ENCODE results near the gene KIF5A.
A peak's percentile ranks its signal among the peaks of the same experiment; 100 is the strongest.

KIF5A gene

GRCh38 chr12:57580466-57580795 lies 30.6 kb downstream of the KIF5A start:
- TF ChIP-seq CTCF (IDR thresholded peaks at IDR 0.05; ENCODE audit: insufficient read depth, low read length, missing control alignments), result no peak
- H3K4me3 ChIP-seq (ENCODE audit: low read depth, low read length), result no peak overlapping the region
- ChIA-PET POLR2A (interaction anchor here (1.0 kb wide), 1 partner anchor 23 kb away, joined by 3 read pairs; no protein-coding TSS in a partner anchor), CTCF (interaction anchor here (0.8 to 12.4 kb wide), 10 partner anchors 12 to 324 kb away, joined by 3 to 214 read pairs (median 77); partner anchors contain the start of genes ARHGEF25, B4GALNT1 and PIP4K2C)
- DNase-seq (ENCODE audit: low read depth, low spot score), result no peak

GRCh38 chr12:57581802-57582201 lies 32.0 kb downstream of the KIF5A start:
- no peak overlapping the region for H3K4me3 ChIP-seq (ENCODE audit: low read depth, low read length)
- ChIA-PET POLR2A (no interaction called here), CTCF (interaction anchor here (0.8 to 12.4 kb wide), 16 partner anchors 13 to 324 kb away, joined by 3 to 214 read pairs (median 9); partner anchors contain the start of genes ARHGEF25, B4GALNT1, DTX3 and PIP4K2C)
- DNase-seq (ENCODE audit: low read depth, low spot score), result no peak
- TF ChIP-seq CTCF (IDR thresholded peaks at IDR 0.05; ENCODE audit: insufficient read depth, low read length, missing control alignments), result no peak

GRCh38 chr12:57582440-57582839 lies 32.6 kb downstream of the KIF5A start:
- CTCF ChIA-PET, result interaction anchor here (0.7 to 12.4 kb wide), 27 partner anchors 12 to 323 kb away, joined by 3 to 214 read pairs (median 9); partner anchors contain the start of genes AGAP2, ARHGEF25, B4GALNT1 and DCTN2
- POLR2A ChIA-PET, result no interaction called here
- H3K4me3 ChIP-seq (ENCODE audit: low read depth, low read length), result no peak overlapping the region
- no peak for TF ChIP-seq CTCF (IDR thresholded peaks at IDR 0.05; ENCODE audit: insufficient read depth, low read length, missing control alignments)
- DNase-seq (ENCODE audit: low read depth, low spot score), result no peak

GRCh38 chr12:57583008-57583831 lies 33.4 kb downstream of the KIF5A start:
- ChIA-PET CTCF (interaction anchor here (0.6 to 12.4 kb wide), 39 partner anchors 12 to 322 kb away, joined by 3 to 214 read pairs (median 6); partner anchors contain the start of genes AGAP2, ARHGEF25, B4GALNT1 and DCTN2), POLR2A (interaction anchor here (0.8 kb wide), 1 partner anchor 1439 kb away, joined by 3 read pairs; no protein-coding TSS in a partner anchor)
- peak; percentile 85 for TF ChIP-seq CTCF (IDR thresholded peaks at IDR 0.05; ENCODE audit: insufficient read depth, low read length, missing control alignments)
- no peak for DNase-seq (ENCODE audit: low read depth, low spot score)
- no peak overlapping the region for H3K4me3 ChIP-seq (ENCODE audit: low read depth, low read length)

- CTCF ChIA-PET, result interaction anchor here (0.8 to 12.4 kb wide), 32 partner anchors 11 to 322 kb away, joined by 3 to 214 read pairs (median 7); partner anchors contain the start of genes AGAP2, ARHGEF25, B4GALNT1 and DCTN2
- no peak overlapping the region for H3K4me3 ChIP-seq (ENCODE audit: low read depth, low read length)
- no peak for TF ChIP-seq CTCF (IDR thresholded peaks at IDR 0.05; ENCODE audit: insufficient read depth, low read length, missing control alignments)
- POLR2A ChIA-PET, result no interaction called here
- DNase-seq (ENCODE audit: low read depth, low spot score), result no peak
Observed at GRCh38 chr12:57584050-57584449, 34.2 kb downstream of the KIF5A start.

GRCh38 chr12:57584690-57585089 lies 34.8 kb downstream of the KIF5A start:
- TF ChIP-seq CTCF (IDR thresholded peaks at IDR 0.05; ENCODE audit: insufficient read depth, low read length, missing control alignments), result no peak
- CTCF ChIA-PET, result interaction anchor here (0.8 to 12.4 kb wide), 22 partner anchors 10 to 321 kb away, joined by 3 to 214 read pairs (median 13); partner anchors contain the start of genes AGAP2, ARHGEF25, B4GALNT1 and DTX3
- no peak for DNase-seq (ENCODE audit: low read depth, low spot score)
- POLR2A ChIA-PET, result no interaction called here
- no peak overlapping the region for H3K4me3 ChIP-seq (ENCODE audit: low read depth, low read length)

Measured in AG04449 (cell line).